ENCODE data around the gene TMEM253.

- no peak for TF ChIP-seq CTCF (IDR thresholded peaks at IDR 0.05; ENCODE audit: low read depth, low read length, missing input control)
- TF ChIP-seq, protein P1, sequence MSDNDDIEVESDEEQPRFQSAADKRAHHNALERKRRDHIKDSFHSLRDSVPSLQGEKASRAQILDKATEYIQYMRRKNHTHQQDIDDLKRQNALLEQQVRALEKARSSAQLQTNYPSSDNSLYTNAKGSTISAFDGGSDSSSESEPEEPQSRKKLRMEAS (IDR thresholded peaks at IDR 0.05) = no peak
- TF ChIP-seq, protein P2, sequence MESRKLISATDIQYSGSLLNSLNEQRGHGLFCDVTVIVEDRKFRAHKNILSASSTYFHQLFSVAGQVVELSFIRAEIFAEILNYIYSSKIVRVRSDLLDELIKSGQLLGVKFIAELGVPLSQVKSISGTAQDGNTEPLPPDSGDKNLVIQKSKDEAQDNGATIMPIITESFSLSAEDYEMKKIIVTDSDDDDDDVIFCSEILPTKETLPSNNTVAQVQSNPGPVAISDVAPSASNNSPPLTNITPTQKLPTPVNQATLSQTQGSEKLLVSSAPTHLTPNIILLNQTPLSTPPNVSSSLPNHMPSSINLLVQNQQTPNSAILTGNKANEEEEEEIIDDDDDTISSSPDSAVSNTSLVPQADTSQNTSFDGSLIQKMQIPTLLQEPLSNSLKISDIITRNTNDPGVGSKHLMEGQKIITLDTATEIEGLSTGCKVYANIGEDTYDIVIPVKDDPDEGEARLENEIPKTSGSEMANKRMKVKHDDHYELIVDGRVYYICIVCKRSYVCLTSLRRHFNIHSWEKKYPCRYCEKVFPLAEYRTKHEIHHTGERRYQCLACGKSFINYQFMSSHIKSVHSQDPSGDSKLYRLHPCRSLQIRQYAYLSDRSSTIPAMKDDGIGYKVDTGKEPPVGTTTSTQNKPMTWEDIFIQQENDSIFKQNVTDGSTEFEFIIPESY (IDR thresholded peaks at IDR 0.05) = no peak
- no peak for TF ChIP-seq TAF1 (conservative IDR thresholded peaks at IDR 0.05)
- no peak for TF ChIP-seq RAD21 (IDR thresholded peaks at IDR 0.05)
- no peak for TF ChIP-seq REST (IDR thresholded peaks at IDR 0.05)
- TF ChIP-seq, protein P3, sequence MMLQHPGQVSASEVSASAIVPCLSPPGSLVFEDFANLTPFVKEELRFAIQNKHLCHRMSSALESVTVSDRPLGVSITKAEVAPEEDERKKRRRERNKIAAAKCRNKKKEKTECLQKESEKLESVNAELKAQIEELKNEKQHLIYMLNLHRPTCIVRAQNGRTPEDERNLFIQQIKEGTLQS (IDR thresholded peaks at IDR 0.05) = no peak
Measured at GRCh38 chr14:21087294-21088091, 13.4 kb upstream of the TMEM253 start.

Data from liver (tissue), 3 donors.